Measurements from ENCODE around the gene JUNB. TPM values are rescaled to one million over a fixed set of nuclear protein-coding genes. Genes with fewer than 3 reads are reported as not detected.
A peak's percentile ranks its signal among the peaks of the same experiment; 100 is the strongest.

The JUNB gene
- total RNA-seq: 100 to 1,000 TPM; 292 to 299 TPM

- Mint-ChIP-seq H3K4me1 (ENCODE audit: low read depth) (peaks cover 44% of the 10 kb centered on the region), H3K36me3 (ENCODE audit: low read depth) (peaks cover 21% of the 10 kb centered on the region), H3K4me3 (peak within 1 kb of the TSS; percentile 95), H3K9me3 (no peaks in the 10 kb centered on the region), H3K27ac (peak within 1 kb of the TSS; percentile 98), H3K27me3 (no peaks in the 10 kb centered on the region)
- peak; percentile 95 for DNase-seq
- POLR2A ChIA-PET: interaction anchor here (0.5 to 3.3 kb wide), 25 partner anchors 9 to 460 kb away, joined by 3 to 97 read pairs (median 4); partner anchors contain the start of genes FBXW9, GET3, RNASEH2A and TNPO2
- CTCF ChIA-PET: interaction anchor here (1.3 to 14.2 kb wide), 5 partner anchors 11 to 56 kb away, joined by 4 to 480 read pairs (median 8); partner anchors contain the start of genes RNASEH2A and THSD8
- TF ChIP-seq CTCF (IDR thresholded peaks at IDR 0.05): no peak
- intact Hi-C loops (cut with micrococcal nuclease): no loop called here
- peak; percentile 42 for ATAC-seq
Measured at GRCh38 chr19:12791345-12792050, at the start of gene JUNB. Gene JUNB, plus strand, starts transcription at chr19:12791486. Its CDS starts 286 bp downstream, at chr19:12791772.

GRCh38 chr19:12745166-12745897 is 46.0 kb upstream of the JUNB start:
- ChIA-PET POLR2A (interaction anchor here (1.1 to 2.6 kb wide), 2 partner anchors 12 to 17 kb away, joined by 3 to 7 read pairs; no protein-coding TSS in a partner anchor), CTCF (interaction anchor here (1.3 to 4.3 kb wide), 4 partner anchors 12 to 103 kb away, joined by 3 to 30 read pairs (median 6); no protein-coding TSS in a partner anchor)
- Mint-ChIP-seq H3K36me3 (ENCODE audit: low read depth) (peaks cover 36% of the 10 kb centered on the region), H3K4me3 (no peak overlapping the region), H3K27ac (no peak overlapping the region), H3K27me3 (peaks cover 4% of the 10 kb centered on the region), H3K9me3 (peaks cover 8% of the 10 kb centered on the region), H3K4me1 (ENCODE audit: low read depth) (no peaks in the 10 kb centered on the region)
- DNase-seq (no peak), ATAC-seq (no peak)
- TF ChIP-seq CTCF (IDR thresholded peaks at IDR 0.05): no peak
- intact Hi-C loops (cut with micrococcal nuclease): no loop called here

GRCh38 chr19:12748489-12748888 is 42.8 kb upstream of the JUNB start:
- Mint-ChIP-seq H3K27ac (no peak overlapping the region), H3K9me3 (peaks cover 8% of the 10 kb centered on the region), H3K36me3 (ENCODE audit: low read depth) (peaks cover 26% of the 10 kb centered on the region), H3K4me1 (ENCODE audit: low read depth) (no peaks in the 10 kb centered on the region), H3K4me3 (no peak overlapping the region), H3K27me3 (peaks cover 22% of the 10 kb centered on the region)
- TF ChIP-seq CTCF (IDR thresholded peaks at IDR 0.05): no peak
- ChIA-PET CTCF (interaction anchor here (1.0 to 2.5 kb wide), 2 partner anchors 9 to 12 kb away, joined by 3 to 12 read pairs; no protein-coding TSS in a partner anchor), POLR2A (no interaction called here)
- no peak for DNase-seq
- intact Hi-C loops (cut with micrococcal nuclease): no loop called here
- no peak for ATAC-seq

GRCh38 chr19:12749938-12750521 is 41.3 kb upstream of the JUNB start:
- no peak overlapping the region for H3K27ac Mint-ChIP-seq
- H3K4me1 Mint-ChIP-seq (ENCODE audit: low read depth): no peaks in the 10 kb centered on the region
- CTCF ChIA-PET: interaction anchor here (0.7 to 1.7 kb wide), 5 partner anchors 10 to 98 kb away, joined by 3 to 6 read pairs (median 5); no protein-coding TSS in a partner anchor
- intact Hi-C loops (cut with micrococcal nuclease): no loop called here
- H3K27me3 Mint-ChIP-seq: peaks cover 24% of the 10 kb centered on the region
- POLR2A ChIA-PET: interaction anchor here (0.8 to 1.3 kb wide), 3 partner anchors 12 to 33 kb away, joined by 3 to 5 read pairs (median 4); partner anchors contain the start of gene GET3
- TF ChIP-seq CTCF (IDR thresholded peaks at IDR 0.05): no peak
- peaks cover 26% of the 10 kb centered on the region for H3K36me3 Mint-ChIP-seq (ENCODE audit: low read depth)
- DNase-seq (no peak), ATAC-seq (no peak)
- peaks cover 8% of the 10 kb centered on the region for H3K9me3 Mint-ChIP-seq
- H3K4me3 Mint-ChIP-seq: no peak overlapping the region
